GM21528 (cell line): ENCODE measurements around the gene OSBP2.
"Not testable (repeated sequence)": the region's sequence is repeated elsewhere in the genome, so short reads cannot be mapped to it uniquely, and the experiment has no call there.

Experiments
- ATAC-seq: cut with Tn5 transposase; IDR thresholded peaks from one replicate; pipeline ENCODE4 v1.9.1; 2021; ENCODE audit warnings: mild to moderate bottlenecking, moderate library complexity; ENCODE audit not compliant: unreplicated experiment, low FRiP score

OSBP2 gene

GRCh38 chr22:30676565-30676964 lies 18.1 kb upstream of the OSBP2 start:
- ATAC-seq: not testable (repeated sequence)

- ATAC-seq: not testable (repeated sequence)
Observed at GRCh38 chr22:30679895-30680690, 14.6 kb upstream of the OSBP2 start.

GRCh38 chr22:30680991-30681770 lies 13.5 kb upstream of the OSBP2 start:
- no peak for ATAC-seq

- no peak for ATAC-seq
Observed at GRCh38 chr22:30681831-30682230, 12.8 kb upstream of the OSBP2 start.

- ATAC-seq: no peak
Observed at GRCh38 chr22:30685178-30685577, 9.5 kb upstream of the OSBP2 start.

GRCh38 chr22:30687358-30687757 lies 7.3 kb upstream of the OSBP2 start:
- ATAC-seq: no peak

- ATAC-seq: no peak
Observed at GRCh38 chr22:30689622-30690021, 5.1 kb upstream of the OSBP2 start.

- ATAC-seq: no peak
Observed at GRCh38 chr22:30691204-30691603, 3.5 kb upstream of the OSBP2 start.

- ATAC-seq: no peak
Observed at GRCh38 chr22:30694171-30694639, 469 bp upstream of the OSBP2 start.

GRCh38 chr22:30695351-30695851 lies 727 bp downstream of the OSBP2 start:
- ATAC-seq: no peak

GRCh38 chr22:30695871-30696655 lies 1.4 kb downstream of the OSBP2 start:
- no peak for ATAC-seq

- ATAC-seq: no peak
Observed at GRCh38 chr22:30697975-30698374, 3.3 kb downstream of the OSBP2 start.

GRCh38 chr22:30701872-30702271 lies 7.2 kb downstream of the OSBP2 start:
- ATAC-seq: no peak

- ATAC-seq: no peak
Observed at GRCh38 chr22:30702856-30703255, 8.2 kb downstream of the OSBP2 start.

GRCh38 chr22:30704978-30705377 lies 10.3 kb downstream of the OSBP2 start:
- no peak for ATAC-seq

- no peak for ATAC-seq
Observed at GRCh38 chr22:30705710-30706651, 11.3 kb downstream of the OSBP2 start.

- ATAC-seq: not testable (repeated sequence)
Observed at GRCh38 chr22:30709980-30710379, 15.3 kb downstream of the OSBP2 start.

GRCh38 chr22:30712094-30712493 lies 17.4 kb downstream of the OSBP2 start:
- ATAC-seq: no peak

- no peak for ATAC-seq
Observed at GRCh38 chr22:30714062-30714461, 19.4 kb downstream of the OSBP2 start.
